ENCODE results near the gene JUN. TPM values are rescaled to one million over a fixed set of nuclear protein-coding genes. Genes with fewer than 3 reads are reported as not detected.

Gene JUN
- total and polyA plus RNA-seq, 2 of the 13 experiments (the other 11 are each of a cell fraction or from before 2014, with no cell fraction given), result 18.2 to 22.3 TPM

DNA sequence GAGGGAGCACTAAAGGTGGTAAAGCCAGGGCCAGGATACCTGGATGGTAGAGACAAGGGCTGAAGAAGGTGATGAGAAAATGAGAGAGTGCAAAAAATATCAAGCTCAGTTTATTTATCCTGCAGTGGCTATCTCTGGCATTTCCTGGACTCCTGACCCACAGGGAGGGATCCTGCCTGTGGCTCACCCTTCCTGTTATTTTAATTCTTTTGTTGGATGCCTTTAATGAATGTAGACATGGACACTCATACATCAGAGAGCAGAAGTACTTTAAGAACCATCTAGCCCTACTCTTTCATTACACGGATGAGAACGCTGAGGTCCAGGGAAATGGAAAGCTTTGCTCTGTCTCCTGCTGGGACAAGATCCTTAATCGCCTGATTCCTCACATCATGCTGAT lies 20.6 kb downstream of the JUN start (continued):
- TF ChIP-seq, protein P1, sequence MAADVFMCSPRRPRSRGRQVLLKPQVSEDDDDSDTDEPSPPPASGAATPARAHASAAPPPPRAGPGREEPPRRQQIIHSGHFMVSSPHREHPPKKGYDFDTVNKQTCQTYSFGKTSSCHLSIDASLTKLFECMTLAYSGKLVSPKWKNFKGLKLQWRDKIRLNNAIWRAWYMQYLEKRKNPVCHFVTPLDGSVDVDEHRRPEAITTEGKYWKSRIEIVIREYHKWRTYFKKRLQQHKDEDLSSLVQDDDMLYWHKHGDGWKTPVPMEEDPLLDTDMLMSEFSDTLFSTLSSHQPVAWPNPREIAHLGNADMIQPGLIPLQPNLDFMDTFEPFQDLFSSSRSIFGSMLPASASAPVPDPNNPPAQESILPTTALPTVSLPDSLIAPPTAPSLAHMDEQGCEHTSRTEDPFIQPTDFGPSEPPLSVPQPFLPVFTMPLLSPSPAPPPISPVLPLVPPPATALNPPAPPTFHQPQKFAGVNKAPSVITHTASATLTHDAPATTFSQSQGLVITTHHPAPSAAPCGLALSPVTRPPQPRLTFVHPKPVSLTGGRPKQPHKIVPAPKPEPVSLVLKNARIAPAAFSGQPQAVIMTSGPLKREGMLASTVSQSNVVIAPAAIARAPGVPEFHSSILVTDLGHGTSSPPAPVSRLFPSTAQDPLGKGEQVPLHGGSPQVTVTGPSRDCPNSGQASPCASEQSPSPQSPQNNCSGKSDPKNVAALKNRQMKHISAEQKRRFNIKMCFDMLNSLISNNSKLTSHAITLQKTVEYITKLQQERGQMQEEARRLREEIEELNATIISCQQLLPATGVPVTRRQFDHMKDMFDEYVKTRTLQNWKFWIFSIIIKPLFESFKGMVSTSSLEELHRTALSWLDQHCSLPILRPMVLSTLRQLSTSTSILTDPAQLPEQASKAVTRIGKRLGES (CRISPR knock-in tag; IDR thresholded peaks at IDR 0.05; ENCODE audit: borderline replicate concordance), result no peak
- no peak for TF ChIP-seq ZNF124 (CRISPR knock-in tag; IDR thresholded peaks at IDR 0.05)
- TF ChIP-seq EED (CRISPR knock-in tag; IDR thresholded peaks at IDR 0.05), result no peak
- TF ChIP-seq CBX1 (IDR thresholded peaks at IDR 0.05; ENCODE audit: low read depth), result no peak
- no peak for TF ChIP-seq ETV6 (CRISPR knock-in tag; conservative IDR thresholded peaks at IDR 0.05)
- TF ChIP-seq NFYC (CRISPR knock-in tag; IDR thresholded peaks at IDR 0.05), result no peak
- TF ChIP-seq ZMYM3 (CRISPR knock-in tag; IDR thresholded peaks at IDR 0.05), result 0 out of 2 replicates have a peak, but pooled peaks have one; percentile 10
- no peak for TF ChIP-seq REXO4 (CRISPR knock-in tag; IDR thresholded peaks at IDR 0.05; ENCODE audit: borderline replicate concordance)
- no peak for TF ChIP-seq ONECUT2 (CRISPR knock-in tag; IDR thresholded peaks at IDR 0.05)
- TF ChIP-seq HOMEZ (CRISPR knock-in tag; IDR thresholded peaks at IDR 0.05; ENCODE audit: low read depth), result peak; percentile 75
- no peak; the same call in 1 of the 2 replicates for TF ChIP-seq TARDBP (CRISPR knock-in tag; IDR thresholded peaks at IDR 0.05)
- TF ChIP-seq IKZF1 (IDR thresholded peaks at IDR 0.05), result no peak
- TF ChIP-seq SNAPC2 (CRISPR knock-in tag; IDR thresholded peaks at IDR 0.05), result no peak
- 0 out of 2 replicates have a peak, but pooled peaks have one; percentile 16 for TF ChIP-seq DPF2 (CRISPR knock-in tag; IDR thresholded peaks at IDR 0.05; ENCODE audit: borderline replicate concordance, low read depth)
- no peak for TF ChIP-seq ZNF547 (CRISPR knock-in tag; IDR thresholded peaks at IDR 0.05)
- TF ChIP-seq KAT2B (IDR thresholded peaks at IDR 0.05; ENCODE audit: borderline replicate concordance, low read depth, low read length), result no peak
- TF ChIP-seq ZNF557 (CRISPR knock-in tag; IDR thresholded peaks at IDR 0.05), result no peak
- no peak for TF ChIP-seq ZC3H13 (CRISPR knock-in tag; IDR thresholded peaks at IDR 0.05)
- TF ChIP-seq ZNF780A (CRISPR knock-in tag; IDR thresholded peaks at IDR 0.05), result no peak
- TF ChIP-seq ZNF530 (CRISPR knock-in tag; IDR thresholded peaks at IDR 0.05; ENCODE audit: low read depth), result no peak
- no peak for TF ChIP-seq MYC (CRISPR knock-in tag; IDR thresholded peaks at IDR 0.05; ENCODE audit: borderline replicate concordance)
- no peak for TF ChIP-seq TOPORS (CRISPR knock-in tag; IDR thresholded peaks at IDR 0.05)
- TF ChIP-seq ZNF3 (CRISPR knock-in tag; IDR thresholded peaks at IDR 0.05), result no peak
- TF ChIP-seq PCBP1 (IDR thresholded peaks at IDR 0.05; ENCODE audit: borderline replicate concordance, low read depth, low read length), result no peak
- TF ChIP-seq ZNF660 (CRISPR knock-in tag; IDR thresholded peaks at IDR 0.05; ENCODE audit: borderline replicate concordance, low read depth), result no peak
- TF ChIP-seq, protein P2, sequence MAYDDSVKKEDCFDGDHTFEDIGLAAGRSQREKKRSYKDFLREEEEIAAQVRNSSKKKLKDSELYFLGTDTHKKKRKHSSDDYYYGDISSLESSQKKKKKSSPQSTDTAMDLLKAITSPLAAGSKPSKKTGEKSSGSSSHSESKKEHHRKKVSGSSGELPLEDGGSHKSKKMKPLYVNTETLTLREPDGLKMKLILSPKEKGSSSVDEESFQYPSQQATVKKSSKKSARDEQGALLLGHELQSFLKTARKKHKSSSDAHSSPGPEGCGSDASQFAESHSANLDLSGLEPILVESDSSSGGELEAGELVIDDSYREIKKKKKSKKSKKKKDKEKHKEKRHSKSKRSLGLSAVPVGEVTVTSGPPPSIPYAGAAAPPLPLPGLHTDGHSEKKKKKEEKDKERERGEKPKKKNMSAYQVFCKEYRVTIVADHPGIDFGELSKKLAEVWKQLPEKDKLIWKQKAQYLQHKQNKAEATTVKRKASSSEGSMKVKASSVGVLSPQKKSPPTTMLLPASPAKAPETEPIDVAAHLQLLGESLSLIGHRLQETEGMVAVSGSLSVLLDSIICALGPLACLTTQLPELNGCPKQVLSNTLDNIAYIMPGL (CRISPR knock-in tag; IDR thresholded peaks at IDR 0.05; ENCODE audit: borderline replicate concordance in 1 of 2, low read depth in 1 of 2), result no peak
- no peak for TF ChIP-seq TOE1 (CRISPR knock-in tag; IDR thresholded peaks at IDR 0.05)
- TF ChIP-seq ZNF296 (CRISPR knock-in tag; conservative IDR thresholded peaks at IDR 0.05), result no peak

Data from HepG2 (cell line).